Germinal center (tissue), 1 donor: Measurements from ENCODE around the gene POU2F2.

Experiments used
- DNase-seq: peaks from one replicate; pipeline ENCODE4 v3.0.0; 2012; ENCODE audit warnings: mixed read lengths, low spot score

The POU2F2 gene

DNA sequence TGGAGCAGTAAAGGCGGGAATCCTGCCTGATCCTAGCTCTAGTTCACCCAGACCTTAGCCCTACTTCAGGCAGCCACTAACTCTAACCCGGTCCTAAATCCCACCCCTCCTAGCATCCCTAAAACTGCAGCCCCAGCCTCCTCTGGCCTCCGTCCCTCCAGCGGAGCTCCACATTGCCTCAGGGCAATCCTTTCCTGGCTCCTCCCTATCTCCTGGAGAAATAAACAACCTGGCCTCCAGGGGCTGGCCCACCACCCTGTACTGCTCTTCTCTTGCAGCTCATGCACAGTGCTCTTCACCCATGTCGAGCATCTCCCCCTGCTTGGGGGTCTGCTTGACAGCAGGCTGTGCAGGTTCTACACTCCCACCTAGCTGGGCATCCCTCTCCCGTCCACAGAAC lies 6.7 kb downstream of the POU2F2 start:
- no peak for DNase-seq

DNA sequence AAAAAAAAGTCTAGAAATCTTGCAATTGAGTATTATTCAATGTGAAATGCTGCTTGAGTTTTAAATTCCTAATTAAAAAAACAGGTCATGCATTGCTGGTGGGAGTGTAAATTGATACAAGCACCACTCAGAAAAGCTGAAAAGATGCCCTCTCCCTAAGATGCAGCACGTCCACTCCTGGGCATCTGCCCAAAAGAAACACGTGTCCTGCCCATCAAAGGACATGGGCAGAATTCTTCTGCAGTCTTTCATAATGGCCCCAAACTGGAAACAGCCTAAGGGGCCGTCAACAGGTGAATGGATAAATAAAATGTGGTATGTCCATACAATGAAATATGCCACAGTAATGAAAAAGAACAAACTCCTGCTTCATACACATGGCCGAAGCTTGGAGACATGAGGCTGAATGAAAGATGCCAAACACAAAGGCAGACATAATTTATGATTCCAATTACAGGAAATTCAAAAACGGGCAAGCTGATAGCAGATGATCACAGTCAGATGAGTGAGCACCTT lies 7.8 kb downstream of the POU2F2 start:
- no peak for DNase-seq

- DNase-seq, result no peak
Observed at GRCh38 chr19:42123765-42124164, 8.5 kb downstream of the POU2F2 start.

DNA sequence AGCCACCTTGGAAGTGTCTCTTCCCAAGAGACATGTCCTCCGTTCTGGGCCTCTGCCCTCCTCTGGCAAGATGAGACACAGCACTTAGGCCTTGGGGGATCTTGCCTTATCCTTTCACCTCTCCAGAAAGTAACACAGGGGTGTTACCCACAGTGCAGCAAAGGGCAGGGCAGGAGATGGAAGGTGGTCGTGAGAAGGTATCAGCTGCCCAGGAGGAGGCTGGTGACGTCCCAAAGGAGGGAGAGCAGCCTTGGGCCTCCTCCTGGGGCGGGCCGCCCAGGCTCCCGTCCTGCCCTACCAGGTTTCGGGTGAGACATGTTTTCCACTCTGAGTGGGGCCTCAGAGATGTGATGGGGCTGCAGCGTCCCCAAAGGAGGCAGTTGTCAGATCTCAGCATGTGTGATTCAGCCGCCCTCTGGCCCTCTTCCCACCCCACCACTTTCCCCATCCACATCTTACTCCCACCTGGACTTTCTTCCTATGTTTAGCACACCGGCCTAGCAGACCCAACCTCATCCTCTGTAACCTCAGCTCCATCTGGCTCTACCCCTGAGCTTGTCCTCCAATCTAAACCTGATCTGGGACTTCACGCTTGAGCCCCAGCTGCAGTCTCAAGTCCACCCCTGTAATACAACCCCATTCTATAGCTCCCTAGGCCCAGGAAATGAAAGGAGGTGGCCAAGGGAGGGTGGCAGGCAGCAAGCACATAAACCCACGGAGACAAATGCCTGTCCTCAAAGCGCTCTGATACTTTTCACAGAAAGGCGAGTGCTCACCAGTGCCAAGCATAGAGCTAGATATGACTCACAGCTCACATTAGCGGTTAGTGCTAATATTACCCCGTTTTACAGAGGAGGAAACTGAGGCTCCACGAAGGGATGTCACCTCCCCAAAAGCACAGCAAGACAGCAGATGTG lies 9.3 kb downstream of the POU2F2 start:
- DNase-seq, result peak; percentile 45

GRCh38 chr19:42121656-42122069 lies 10.6 kb downstream of the POU2F2 start:
- peak; percentile 75 for DNase-seq

GRCh38 chr19:42121036-42121621 lies 11.1 kb downstream of the POU2F2 start:
- DNase-seq, result no peak

DNA sequence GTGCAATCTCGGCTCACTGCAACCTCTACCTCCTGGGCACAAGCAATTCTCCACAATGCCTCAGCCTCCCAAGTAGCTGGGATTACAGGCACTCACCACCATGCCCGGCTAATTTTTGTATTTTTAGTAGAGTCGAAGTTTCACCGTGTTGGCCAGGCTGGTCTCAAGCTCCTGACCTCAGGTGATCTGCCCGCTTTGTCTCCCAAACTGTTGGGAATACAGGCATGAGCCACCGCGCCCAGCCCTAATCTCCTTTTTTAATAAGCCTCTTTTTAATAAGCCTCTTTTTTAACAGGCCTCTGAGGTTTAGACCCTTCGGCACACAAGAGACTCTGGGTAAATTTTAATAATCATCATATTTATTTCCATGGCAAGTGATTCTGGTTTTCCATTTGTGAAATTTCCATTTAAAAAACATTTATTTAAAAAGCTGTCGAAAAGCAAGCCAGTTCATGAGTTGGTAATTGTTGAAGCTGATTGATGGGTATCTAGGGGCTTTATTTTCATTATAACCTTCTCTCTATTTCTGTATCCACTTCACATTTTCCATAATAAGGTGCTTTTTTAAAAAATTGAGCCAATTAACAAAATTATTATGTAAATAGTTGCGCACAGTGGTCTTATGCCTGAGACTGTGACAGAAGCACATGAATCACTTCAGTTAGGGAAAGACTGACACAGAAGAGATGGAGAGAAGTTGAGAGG lies 11.8 kb downstream of the POU2F2 start:
- DNase-seq, result no peak

DNA sequence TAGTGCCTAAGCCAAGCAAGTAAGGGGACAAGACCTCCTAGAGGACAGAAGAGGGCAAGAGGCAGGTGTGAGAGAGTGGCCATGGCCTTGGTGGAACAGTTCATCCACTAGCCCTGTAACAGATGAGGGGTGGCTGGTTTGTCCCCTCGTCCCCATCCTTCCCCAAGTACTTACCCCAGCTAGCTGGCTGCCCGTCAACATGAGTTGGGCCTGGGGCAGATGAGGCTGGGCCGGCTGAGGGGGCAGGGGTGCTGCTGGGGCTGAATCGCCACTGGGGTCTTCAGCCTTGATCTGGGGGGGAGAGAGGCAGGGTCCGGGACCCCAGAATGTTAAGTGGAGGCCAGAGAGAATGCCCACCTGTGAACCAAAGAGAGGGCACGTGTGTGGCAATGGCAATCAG lies 15.2 kb downstream of the POU2F2 start:
- DNase-seq, result no peak

GRCh38 chr19:42116308-42117075 lies 15.8 kb downstream of the POU2F2 start:
- DNase-seq, result no peak

GRCh38 chr19:42115705-42116104 lies 16.5 kb downstream of the POU2F2 start:
- peak; percentile 27 for DNase-seq

DNA sequence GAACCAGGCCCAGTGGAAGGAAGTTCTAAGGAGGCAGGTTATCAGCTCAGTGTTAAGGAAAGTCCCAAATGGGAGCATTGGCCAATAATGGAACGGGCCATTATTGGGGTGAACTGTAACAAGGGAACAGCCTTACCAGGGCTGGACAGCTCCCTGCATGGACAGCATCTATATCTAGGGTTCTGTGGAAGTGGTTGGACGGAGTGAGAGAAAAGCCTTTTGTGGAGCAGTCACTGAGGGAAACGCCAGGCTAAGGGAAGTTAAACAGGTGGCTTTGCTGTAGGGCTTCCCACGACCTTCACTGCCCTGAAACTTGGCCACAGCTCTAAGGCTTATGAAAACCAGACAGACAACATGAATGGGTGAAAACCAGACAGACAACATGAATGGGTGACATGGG lies 17.0 kb downstream of the POU2F2 start:
- no peak for DNase-seq

GRCh38 chr19:42114412-42114811 lies 17.8 kb downstream of the POU2F2 start:
- DNase-seq, result peak; percentile 81

GRCh38 chr19:42113641-42114348 lies 18.5 kb downstream of the POU2F2 start:
- DNase-seq, result peak; percentile 69

DNA sequence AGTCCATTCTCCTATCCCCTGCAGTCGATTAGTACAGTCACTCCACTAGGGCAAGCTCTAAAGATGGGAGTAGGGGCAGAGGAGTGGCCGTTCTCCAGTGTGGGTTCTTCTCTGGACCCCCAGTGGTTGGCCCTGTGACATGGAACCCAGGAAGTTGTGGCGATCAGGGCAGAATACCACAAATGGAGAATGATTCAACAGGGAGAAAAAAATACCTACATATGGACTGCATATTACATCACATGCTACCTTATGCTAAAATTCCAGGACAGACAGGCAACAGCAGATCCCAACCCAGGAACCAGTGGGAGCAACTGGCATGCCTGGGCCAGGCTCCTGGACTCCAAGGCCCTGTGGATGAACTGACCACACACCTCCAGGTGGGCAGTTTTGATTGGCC lies 20.4 kb downstream of the POU2F2 start:
- no peak for DNase-seq

- no peak for DNase-seq
Observed at GRCh38 chr19:42111384-42111783, 20.9 kb downstream of the POU2F2 start.

GRCh38 chr19:42110658-42111057 lies 21.6 kb downstream of the POU2F2 start:
- DNase-seq, result no peak

DNA sequence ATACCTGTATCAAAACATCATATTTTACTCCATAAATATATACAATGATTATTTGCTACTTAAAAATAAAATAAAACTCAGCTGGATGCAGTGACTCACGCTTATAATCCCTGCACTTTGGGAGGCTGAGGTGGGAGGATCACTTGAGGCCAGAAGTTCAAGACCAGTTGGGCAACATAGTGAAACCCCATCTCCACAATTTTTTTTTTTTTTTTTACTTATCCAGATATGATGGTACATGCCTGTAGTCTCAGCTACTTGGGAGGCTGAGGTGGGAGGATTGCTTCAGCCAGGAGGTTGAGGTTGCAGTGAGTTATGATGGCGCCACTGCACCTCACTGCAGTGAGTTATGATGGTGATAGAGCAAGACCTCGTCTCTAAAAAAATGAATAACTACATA lies 22.4 kb downstream of the POU2F2 start:
- no peak for DNase-seq

DNA sequence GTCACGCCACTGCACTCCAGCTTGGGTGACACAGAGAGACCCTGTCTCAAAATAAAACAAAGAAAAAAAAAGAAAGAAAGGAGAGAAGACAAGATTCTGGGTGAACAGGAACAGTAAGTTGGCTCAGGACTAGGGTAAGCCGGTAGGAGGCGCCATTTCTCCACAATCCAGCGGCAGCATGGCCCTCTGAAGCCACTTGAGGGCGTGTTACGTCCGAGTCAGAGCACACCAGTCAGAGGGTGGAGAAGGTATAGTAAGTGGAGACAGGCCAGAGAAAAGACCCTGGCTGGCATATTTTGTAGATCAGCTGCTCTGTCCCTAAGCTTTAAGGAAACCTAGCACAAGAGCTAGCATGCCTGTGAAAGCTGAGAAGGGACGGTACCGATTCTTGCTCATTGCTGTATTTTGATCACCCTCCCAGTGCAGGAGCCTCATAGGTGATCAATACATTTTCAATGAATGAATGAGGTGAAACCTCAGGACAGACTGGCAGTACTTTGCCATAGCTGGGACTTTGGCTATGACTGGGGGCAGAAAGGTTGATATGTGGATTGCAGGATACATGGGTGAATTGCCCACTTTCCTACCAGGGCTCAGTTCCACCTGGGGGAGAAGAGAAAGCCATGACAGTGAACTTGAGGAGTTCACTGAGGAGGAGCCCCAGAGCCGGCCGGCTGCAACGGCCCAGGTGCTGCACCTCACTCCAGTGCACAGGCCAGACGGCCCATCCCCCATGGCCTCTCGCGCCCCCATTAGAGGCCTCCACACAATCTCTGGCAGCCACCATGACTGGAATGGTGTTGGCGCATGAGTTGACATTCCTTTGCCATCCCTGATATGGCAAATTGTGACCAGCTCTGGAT lies 23.5 kb downstream of the POU2F2 start:
- DNase-seq, result peak; percentile 86

- DNase-seq, result no peak
Observed at GRCh38 chr19:42105368-42105767, 26.9 kb downstream of the POU2F2 start.

DNA sequence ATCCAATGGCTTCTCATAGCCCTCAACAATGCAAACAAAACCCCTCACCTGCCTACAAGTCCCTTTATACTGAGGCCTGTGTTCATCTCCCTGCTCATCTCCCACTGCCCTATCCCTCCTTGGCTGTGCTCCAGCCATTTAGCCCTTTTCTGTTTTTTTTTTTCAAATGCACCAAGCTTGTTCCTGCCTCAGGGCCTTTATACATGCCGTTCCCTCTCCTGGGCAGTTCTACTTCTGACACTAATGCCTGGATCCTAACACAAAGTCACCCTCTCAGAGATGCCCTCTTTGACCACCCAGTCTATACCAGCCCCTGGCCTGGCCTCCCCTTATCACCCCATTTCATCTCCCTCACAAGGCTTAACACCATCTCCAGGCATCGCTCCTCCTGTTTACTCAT lies 29.4 kb downstream of the POU2F2 start:
- no peak for DNase-seq
